Inflammatory macrophage (primary cell): ENCODE data around the gene SIK2.
A peak's percentile ranks its signal among the peaks of the same experiment; 100 is the strongest.

Experiments
- DNase-seq, 2 donors: peaks; one replicate each; pipeline ENCODE4 v3.0.0-alpha.2; 2020 to 2022

Gene SIK2

GRCh38 chr11:111660822-111661221 lies 58.6 kb downstream of the SIK2 start:
- DNase-seq: no peak

GRCh38 chr11:111663820-111664219 lies 61.6 kb downstream of the SIK2 start:
- no peak for DNase-seq

GRCh38 chr11:111665777-111666176 lies 63.5 kb downstream of the SIK2 start:
- DNase-seq: peak in 1 of 2 donors; percentile 13

- no peak for DNase-seq
Observed at GRCh38 chr11:111668980-111669379, 66.7 kb downstream of the SIK2 start.

- no peak for DNase-seq
Observed at GRCh38 chr11:111671383-111671782, 69.1 kb downstream of the SIK2 start.

- no peak for DNase-seq
Observed at GRCh38 chr11:111672949-111673348, 70.7 kb downstream of the SIK2 start.

- DNase-seq: no peak
Observed at GRCh38 chr11:111674941-111675340, 72.7 kb downstream of the SIK2 start.

- DNase-seq: no peak
Observed at GRCh38 chr11:111675891-111676290, 73.6 kb downstream of the SIK2 start.

- DNase-seq: no peak
Observed at GRCh38 chr11:111676878-111677585, 74.8 kb downstream of the SIK2 start.

- no peak for DNase-seq
Observed at GRCh38 chr11:111680486-111681175, 78.4 kb downstream of the SIK2 start.

- DNase-seq: no peak
Observed at GRCh38 chr11:111683806-111684205, 81.6 kb downstream of the SIK2 start.

GRCh38 chr11:111684251-111684650 lies 82.0 kb downstream of the SIK2 start:
- no peak for DNase-seq

GRCh38 chr11:111688013-111688412 lies 85.8 kb downstream of the SIK2 start:
- no peak for DNase-seq

- DNase-seq: no peak
Observed at GRCh38 chr11:111691176-111691575, 88.9 kb downstream of the SIK2 start.

GRCh38 chr11:111691741-111692140 lies 89.5 kb downstream of the SIK2 start:
- DNase-seq: no peak

GRCh38 chr11:111693224-111693937 lies 91.1 kb downstream of the SIK2 start:
- no peak for DNase-seq

- DNase-seq: no peak
Observed at GRCh38 chr11:111694851-111695250, 92.6 kb downstream of the SIK2 start.

GRCh38 chr11:111696556-111696955 lies 94.3 kb downstream of the SIK2 start:
- DNase-seq: no peak

- no peak for DNase-seq
Observed at GRCh38 chr11:111697933-111698371, 95.7 kb downstream of the SIK2 start.

GRCh38 chr11:111698852-111699559 lies 96.8 kb downstream of the SIK2 start:
- no peak for DNase-seq

- DNase-seq: no peak
Observed at GRCh38 chr11:111699579-111700156, 97.4 kb downstream of the SIK2 start.

GRCh38 chr11:111700162-111700561 lies 97.9 kb downstream of the SIK2 start:
- no peak for DNase-seq

- DNase-seq: no peak
Observed at GRCh38 chr11:111702623-111703022, 100.4 kb downstream of the SIK2 start.
